Activated effector memory CD4-positive, alpha-beta T cell treated with anti-CD3 and anti-CD28 coated beads, Interleukin-2, amount 50 U/mL, for 16 hours (primary cell): ENCODE data around the gene FAM47E.
"Not testable (repeated sequence)": the region's sequence is repeated elsewhere in the genome, so short reads cannot be mapped to it uniquely, and the experiment has no call there.

Experiments
- DNase-seq: peaks from one replicate; pipeline ENCODE4 v3.0.0-alpha.2; 2020

The FAM47E gene

DNA sequence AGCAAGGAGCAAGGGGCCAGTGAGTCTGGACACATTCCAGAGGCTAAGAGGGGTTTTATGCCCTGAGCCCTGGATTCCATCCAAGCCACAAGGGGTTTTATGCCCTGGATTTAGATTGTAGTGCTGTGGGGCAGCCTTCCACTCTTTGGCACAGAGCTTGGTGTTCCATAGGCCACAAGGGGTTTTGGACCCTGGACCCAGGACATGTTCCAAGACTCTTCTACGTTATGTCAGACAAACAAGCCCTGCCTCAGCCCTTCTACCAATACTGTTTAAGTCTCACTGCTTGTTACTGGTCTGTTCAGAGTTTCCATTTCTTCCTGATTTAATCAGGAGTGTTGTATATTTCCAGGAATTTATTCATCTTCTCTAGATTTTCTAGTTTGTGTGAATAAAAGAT lies 25.1 kb upstream of the FAM47E start:
- no peak for DNase-seq

DNA sequence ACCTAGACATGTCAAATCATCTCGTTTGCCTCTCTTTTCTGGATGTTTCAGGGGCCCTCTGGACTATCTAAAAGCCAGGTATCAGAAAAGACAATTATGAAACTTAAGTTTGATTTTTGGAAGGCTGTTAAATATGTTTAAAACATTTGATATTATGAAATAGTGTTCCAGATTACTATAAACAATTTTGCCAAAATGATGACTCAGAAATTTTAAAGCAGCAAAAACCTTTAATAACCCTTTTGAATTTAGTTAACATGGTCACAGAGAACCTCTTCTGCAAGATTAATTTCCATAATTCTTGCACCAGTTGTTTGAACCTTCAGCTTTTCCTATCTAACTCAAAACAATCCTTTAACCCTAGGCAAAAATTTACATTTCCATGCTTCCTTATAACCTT lies 18.8 kb upstream of the FAM47E start:
- DNase-seq = no peak

DNA sequence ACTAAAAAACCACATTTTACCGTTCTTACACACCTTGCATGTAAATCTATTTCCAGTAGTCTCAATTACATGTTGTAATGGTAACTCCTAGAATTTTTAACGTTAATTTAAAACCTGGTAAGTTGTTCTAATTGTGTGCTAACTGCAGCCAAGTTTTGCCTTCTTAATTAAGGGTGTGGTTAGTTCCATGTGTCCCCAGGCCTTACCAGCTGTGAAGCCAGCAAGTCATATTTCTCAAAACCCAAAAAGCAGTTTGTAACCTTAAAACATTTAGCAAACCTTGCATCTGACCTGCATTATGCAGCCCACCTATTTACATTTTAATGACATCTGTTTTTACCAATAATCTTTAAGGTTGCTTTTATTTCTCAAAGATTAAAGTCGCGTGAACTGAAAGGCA lies 18.4 kb upstream of the FAM47E start:
- DNase-seq = no peak

DNA sequence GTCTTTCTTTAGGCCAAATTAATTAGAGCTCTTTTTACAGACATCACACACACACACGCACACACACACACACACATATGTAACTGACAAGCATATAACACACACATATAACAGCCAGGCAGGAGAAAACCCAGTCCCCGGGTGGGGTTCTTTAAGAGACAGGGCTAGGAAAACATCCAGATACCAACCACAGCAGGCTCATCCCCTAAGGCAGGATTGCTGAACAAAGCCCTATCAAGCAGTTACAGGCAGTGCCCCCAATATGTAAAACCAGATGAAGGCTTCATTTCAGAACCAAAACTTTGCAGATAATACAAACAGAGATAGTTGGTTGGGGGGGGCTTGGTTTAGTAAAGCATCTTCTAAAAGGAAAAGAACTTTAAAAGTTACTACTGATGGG lies 18.0 kb upstream of the FAM47E start:
- no peak for DNase-seq

DNA sequence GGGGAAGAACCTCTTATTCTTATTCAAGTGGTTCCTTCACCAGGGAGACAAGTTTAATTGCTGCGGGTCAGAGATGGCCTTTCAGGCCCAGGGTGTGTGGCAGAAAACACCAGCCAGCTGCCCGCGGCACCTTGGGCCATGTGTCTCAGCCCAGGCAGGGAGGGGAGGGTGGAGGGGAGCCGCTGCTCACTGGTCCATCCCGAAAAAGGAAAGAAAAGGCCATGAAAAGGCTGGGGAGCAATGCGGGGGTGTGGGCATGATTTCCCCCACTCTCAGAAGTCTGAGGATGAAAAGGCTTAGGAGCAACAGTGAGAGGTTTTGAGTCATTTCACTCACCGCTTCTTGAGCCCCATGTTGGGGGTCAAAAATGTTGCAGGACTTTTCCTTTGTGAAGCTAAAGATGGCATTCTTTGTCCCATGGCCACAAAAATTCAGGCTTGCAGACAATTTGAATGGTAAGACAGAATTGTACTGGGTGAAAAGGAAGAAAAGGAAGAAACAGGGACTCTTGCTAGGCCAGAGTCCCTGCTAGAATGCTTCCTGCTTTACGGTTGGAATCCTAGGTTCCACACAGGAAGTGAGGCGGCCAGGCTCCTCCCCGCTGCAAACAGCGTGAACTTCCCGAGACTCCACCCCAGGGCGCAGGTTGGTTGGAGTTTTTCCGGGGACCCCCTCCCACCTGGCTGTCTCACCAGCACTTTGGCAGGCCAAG lies 17.4 kb upstream of the FAM47E start:
- no peak for DNase-seq

DNA sequence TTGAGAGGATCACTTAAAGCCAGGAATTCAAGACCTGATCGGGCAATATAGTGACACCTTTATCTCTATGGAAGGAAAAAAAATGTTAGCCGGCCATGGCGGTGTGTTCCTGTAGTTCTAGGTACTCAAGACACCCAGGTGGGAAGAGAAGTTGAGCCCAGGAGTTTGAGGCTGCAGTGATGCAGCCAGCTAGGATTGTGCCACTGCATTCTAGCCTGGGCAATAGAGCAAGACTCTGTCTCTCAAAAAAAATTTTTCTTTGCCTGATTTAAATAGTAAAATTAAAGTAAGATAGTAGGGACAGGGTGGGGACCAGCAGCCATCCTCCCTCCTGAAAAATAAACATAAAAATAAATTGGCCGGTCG lies 16.9 kb upstream of the FAM47E start:
- no peak for DNase-seq

DNA sequence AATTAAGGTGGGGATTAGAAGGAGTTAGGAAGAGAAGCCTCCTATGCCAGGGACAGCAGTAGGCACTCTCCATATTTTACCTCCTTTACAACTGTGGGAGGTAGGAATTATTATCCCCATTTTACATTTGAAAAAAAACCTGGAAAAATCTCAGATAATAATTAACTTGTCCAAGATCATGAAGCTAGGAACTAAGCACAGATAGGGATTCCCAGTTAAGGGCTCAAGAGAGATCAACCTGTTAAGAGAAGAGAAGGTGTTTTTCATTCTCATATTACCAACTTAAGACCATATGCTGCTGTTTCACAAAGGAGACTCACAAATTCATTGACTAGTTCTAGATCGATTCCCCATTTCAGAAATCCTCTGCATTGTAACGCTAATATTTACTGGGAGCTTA lies 16.1 kb upstream of the FAM47E start:
- no peak for DNase-seq

DNA sequence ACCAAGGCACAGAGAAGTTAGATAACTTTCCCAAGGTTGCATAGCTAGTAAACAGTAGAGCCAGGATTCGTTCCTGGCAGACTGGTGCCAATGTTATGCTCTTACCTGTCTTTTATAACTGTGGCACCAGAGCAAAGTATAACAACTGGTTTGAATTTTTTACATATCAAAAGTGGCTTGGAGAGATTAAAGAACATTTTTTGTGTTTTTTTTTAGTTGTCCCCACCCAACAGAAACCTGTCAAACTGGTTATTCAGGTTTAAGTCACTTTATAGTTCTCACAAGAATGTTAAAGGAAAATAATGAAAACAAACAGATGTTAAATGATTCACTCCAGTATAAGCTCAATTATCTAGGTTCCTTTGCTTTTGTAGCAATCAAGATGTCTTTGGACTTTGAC lies 15.6 kb upstream of the FAM47E start:
- DNase-seq = no peak

DNA sequence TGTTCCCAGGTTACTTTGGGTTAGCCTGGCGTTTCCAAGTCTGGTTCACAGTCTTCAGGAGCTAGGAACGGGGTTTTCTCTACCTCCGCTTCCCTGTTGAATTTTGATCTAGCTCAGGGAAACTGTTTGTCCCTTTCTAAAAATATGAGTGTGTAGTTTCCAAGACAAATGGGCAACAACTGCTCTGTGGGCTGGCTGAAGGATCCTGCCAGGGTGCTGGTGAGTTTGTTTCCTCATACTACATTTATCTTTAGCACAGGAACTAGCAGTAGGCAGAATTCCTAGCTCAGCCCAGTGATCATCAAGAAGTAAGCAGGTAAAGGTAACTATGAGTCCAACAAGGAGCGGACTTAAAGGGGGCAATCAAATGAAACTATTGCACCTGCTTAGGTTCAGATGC lies 13.3 kb upstream of the FAM47E start:
- no peak for DNase-seq

DNA sequence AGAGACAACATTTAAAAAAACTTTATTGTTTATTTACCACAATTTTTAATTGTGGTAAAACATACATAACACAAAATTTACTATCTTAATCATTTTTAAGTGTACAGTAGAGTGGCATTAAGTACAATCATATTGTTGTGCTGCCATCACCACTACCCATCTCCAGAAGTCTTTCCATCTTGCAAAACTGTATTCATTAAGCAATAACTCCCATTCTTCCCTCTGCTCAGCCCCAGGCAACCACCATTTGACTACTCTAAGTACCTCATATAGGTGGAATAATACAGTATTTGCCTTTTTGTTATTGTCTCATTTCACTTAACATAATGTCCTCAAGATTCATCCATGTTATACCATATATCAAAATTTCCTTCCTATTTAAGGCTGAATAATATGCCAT lies 12.8 kb upstream of the FAM47E start:
- no peak for DNase-seq

DNA sequence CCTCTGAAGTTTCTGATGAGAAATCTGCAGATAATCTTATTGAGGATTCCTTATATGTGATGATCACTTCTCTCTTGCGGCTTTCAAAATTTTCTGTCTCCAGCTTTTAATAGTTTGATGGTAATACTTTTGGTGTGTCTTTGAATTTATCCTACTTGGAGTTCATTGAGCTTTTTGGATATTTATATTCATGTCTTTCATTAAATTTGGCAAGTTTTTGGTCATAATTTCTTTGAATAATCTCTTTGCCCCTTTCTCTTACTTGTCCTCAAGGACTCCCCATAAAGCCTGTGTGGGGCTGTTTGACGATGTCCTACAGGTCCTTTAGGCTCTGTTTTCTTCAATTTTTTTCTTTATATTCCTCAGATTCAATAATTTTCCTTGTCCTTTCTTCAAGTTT lies 11.3 kb upstream of the FAM47E start:
- DNase-seq = no peak

DNA sequence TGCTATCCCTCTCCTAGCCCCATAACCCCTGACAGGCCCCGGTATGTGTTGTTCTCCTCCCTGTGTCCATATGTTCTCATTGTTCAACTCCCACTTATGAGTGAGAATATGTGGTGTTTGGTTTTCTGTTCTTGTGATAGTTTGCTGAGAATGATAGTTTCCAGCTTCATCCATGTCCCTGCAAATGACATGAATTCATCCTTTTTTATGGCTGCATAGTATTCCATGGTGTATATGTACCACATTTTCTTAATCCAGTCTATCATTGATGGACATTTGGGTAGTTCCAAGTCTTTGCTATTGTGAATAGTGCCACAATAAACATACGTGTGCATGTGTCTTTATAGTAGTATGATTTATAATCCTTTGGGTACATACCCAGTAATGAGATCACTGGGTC lies 7.6 kb upstream of the FAM47E start:
- DNase-seq = not testable (repeated sequence)

DNA sequence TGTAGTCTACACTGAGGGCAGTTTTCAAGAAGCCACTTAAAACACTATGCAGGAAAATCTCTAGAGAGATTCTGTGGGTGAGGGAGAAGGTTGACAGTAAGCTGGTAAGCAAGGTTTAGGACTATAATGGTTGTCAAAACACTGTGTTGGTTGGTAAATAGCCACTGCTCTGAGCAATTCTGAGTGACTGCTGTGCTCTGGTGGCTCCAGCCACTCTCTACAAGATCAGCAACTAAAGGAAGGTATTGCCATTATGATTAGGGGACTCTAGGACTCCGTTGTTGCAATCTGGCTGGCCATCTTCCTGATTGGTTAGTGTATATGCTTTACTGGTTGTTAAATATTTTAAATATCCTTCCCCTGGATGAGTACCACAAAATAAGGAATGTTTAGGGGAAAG lies 5.5 kb upstream of the FAM47E start:
- no peak for DNase-seq

DNA sequence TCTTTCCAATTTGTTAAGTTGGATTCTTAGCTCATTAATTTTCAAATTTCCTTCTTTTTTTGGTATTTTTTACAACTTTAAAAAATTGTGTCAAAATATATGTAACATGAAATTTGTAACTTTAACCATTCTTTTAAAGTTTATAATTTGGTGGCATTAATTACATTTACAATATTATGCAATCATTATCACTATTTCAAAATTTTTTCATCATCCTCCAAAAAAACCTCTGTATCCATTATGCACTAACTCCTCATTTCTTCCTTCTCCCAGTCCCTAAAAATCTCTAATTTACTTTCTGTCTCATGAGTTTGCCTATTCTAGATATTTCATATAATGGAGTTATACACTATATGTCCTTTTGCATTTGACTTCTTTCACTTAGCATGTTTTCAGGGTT lies 4.7 kb upstream of the FAM47E start:
- no peak for DNase-seq

DNA sequence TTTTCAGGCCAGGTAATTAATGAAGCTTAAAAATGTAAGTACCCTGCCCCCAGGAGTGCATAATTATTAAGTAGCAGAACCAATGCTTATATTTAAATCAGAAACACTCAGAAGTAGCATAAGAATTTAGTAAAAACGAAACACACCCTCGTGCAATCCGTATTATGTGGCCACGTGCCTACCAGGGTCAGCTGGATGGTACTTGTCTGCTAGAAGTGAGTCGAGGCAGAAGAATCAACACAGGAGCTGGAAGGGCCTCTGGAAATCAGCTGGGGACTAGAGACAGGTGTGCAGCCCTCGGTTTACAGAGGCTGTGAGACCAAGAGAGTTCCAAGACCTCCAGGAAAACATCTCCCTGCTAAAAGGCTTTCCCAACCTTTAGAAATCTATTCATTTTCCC lies 559 bp upstream of the FAM47E start:
- DNase-seq = no peak

DNA sequence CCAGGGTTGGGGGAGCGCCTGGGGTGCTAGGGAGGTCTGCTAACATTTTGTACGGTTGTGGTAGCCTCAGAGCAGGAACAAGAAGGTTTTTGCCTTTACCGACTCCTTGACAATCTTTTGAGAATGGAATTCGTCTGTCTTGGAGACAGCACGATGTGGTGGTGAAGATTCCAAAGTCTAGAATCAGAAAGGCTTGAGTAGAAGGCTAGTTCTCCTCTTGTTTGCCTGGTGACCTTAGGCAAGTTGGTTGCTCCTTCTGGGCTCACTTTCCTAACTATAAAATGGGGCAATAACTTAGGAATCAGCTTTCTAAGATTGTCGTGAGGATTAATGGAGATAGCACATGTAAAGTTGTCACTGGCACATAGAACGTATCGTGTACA lies 741 bp downstream of the FAM47E start:
- no peak for DNase-seq

DNA sequence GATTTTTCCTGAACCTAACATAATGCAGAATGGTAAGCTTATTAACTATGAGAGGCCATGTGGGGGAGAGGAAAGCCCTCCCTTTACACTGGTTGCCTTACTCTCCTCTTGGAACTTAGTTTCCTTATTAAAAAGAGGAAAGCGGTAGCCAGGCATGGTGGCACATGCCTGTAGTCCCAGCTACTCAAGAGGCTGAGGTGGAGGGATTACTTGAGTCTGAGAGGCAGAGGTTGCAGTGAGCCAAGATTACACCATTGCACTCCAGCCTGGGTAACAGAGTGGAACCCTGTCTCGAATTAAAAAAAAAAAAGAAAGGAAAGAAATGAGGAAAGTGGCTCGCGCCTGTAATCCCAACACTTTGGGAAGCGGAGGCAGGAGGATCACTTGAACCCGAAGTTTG lies 2.0 kb downstream of the FAM47E start:
- DNase-seq = no peak

DNA sequence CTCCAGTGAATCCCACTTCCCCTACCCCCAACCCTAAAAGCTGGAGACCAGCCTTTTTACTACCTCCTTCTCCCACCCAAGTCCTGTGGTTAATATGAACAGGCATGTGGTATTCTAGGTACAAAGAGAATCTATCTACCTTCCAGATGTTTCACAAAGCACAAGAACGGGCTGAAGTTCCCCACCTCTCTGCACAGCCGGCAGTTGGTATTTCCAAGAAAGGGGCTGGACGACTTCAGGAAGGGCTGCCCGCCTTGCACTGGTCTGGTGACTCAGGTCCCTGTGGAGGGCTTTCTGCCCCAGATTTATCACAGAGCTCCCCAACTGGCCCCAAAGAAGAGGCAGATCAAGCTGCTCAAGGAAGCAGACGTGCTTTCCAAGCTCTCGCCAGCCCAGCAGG lies 4.5 kb downstream of the FAM47E start:
- DNase-seq = no peak

DNA sequence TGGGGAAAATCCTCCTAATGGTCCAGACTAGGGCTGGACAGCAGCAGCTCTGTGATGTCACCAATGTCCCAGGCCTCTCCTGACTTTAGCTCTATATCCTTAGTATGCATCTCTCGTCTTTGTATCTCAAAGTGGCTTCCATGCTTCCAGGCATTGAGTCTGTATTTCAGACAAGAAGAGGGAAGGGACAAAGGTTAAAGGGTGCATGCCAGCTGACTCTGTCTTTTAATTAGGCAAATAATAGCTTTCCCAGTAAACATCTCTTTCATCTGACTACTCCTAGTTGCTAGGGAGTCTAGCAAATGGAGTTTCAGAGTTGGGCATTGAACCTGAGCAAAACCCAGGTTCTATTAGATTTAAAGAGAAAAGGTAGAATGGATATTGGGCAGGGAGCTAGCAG lies 5.4 kb downstream of the FAM47E start:
- DNase-seq = no peak

DNA sequence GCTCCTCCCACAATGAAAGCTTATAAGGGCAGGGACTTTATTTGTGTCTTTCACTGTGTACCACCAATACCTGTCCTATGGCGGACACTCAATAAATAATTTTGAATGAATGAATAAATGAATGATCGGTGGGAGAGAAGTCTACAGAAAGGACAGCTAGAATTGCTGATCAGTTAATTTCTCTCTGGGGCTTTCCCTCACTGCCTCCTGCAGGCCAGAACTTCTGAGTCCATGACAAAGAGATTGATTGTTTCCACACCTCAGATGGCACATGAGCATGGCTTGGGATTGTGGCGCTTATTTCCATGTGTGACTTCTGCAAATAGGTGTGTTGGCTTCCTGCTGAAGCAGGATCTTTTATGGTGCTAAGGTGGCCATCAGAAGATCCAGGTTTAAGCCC lies 6.3 kb downstream of the FAM47E start:
- DNase-seq = no peak

DNA sequence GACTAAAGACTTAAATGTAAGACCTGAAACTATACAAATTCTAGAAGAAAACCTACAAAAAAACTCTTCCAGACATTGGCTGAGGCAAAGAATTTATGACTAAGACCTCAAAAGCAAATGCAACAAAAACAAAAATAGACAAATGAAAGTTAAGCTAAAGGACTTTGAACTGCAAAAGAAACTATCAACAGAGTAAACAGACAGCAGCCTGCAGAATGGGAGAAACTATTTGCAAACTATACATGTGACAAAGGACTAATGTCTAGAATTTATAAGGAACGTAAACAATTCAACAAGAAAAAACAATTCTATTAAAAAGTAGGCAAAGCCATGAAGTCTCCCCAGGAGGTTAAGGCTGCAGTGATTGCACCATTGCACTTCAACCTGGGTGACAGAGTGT lies 9.1 kb downstream of the FAM47E start:
- no peak for DNase-seq

DNA sequence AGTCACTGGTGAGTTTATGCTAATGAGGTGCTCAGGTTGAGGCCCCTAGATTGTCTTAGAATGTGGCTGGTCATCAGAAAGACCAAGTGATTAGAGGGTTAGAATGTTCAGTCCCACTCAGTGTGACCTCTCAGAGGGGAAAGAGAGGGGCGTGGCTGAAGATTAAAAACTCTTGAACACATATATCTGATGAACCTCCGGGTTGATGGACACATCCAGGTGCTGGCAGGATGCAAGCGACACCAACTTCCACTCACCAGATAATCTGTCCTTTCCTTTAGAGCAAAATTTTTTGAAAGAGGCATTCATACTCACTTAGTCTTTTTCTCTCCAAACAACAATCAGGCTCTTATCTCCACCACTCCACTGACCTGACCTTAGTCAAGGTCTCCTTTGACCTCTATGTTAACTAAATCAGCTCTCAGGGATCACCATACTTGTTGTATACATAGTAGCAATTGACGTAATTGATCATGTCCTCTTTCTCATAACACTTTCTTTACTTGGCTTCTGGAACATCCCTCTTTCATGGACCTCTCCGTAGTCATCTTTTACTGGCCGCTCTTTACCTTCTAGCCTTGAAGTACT lies 14.2 kb downstream of the FAM47E start:
- no peak for DNase-seq

DNA sequence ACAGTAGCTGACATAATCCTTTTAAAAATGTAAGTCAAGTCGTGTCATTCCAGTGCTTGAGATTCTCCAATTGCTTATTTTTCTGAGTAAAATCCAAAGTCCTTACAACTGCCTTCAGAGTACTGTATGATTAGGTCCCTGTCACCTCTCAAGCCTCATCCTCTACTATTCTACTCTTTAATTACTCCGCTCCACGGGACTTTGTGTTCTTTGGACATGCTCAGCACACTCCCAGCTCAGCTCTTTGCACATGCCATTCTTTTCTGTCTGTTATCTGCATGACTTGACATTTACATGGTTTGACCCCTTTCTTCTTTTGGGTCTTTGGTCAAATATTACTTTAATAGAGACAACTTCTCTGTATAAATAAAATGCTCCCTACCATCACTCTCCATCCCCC lies 15.1 kb downstream of the FAM47E start:
- DNase-seq = no peak

DNA sequence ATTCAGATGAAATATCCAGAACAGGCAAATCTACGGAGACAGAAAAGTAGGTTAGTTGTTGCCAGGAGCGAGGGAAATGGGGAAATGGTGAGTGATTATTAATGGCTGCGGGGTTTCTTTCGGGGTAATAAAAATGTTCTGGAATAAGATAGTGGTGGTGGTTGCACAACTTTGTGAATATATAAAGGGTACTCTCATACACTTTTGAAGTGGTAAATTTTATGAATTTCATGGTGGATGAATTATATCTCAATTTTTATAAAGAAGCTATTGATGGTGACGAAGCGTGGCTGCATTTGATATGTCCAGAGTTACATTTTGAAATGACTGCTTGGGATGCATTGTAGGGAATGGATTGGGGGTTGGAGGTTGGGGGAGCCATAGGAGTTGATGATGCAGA lies 16.3 kb downstream of the FAM47E start:
- no peak for DNase-seq
